NOMO-1 treated with DMSO at 0.1 percent for 48 hours (cell line): ENCODE measurements around the gene EIF4E2.
A peak's percentile ranks its signal among the peaks of the same experiment; 100 is the strongest.
"Not testable (repeated sequence)": the region's sequence is repeated elsewhere in the genome, so short reads cannot be mapped to it uniquely, and the experiment has no call there.

Source experiments
- DNase-seq: peaks from one replicate; lab custom pipeline; 2025; ENCODE audit not compliant: unreplicated experiment; lab: John Stamatoyannopoulos, UW

The EIF4E2 gene

GRCh38 chr2:232521959-232522622 is 28.4 kb upstream of the EIF4E2 start:
- DNase-seq, result peak; percentile 18

- no peak for DNase-seq
Observed at GRCh38 chr2:232522623-232523401, 27.7 kb upstream of the EIF4E2 start.

DNA sequence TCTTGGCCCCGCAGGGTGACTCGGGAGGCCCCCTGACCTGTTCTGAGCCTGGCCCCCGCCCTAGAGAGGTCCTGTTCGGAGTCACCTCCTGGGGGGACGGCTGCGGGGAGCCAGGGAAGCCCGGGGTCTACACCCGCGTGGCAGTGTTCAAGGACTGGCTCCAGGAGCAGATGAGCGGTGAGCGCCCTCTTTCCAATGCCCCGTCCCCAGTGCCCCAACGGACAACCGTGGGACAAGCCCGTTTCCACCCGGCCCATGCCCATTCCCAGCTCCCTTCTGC is 27.1 kb upstream of the EIF4E2 start:
- no peak for DNase-seq

DNA sequence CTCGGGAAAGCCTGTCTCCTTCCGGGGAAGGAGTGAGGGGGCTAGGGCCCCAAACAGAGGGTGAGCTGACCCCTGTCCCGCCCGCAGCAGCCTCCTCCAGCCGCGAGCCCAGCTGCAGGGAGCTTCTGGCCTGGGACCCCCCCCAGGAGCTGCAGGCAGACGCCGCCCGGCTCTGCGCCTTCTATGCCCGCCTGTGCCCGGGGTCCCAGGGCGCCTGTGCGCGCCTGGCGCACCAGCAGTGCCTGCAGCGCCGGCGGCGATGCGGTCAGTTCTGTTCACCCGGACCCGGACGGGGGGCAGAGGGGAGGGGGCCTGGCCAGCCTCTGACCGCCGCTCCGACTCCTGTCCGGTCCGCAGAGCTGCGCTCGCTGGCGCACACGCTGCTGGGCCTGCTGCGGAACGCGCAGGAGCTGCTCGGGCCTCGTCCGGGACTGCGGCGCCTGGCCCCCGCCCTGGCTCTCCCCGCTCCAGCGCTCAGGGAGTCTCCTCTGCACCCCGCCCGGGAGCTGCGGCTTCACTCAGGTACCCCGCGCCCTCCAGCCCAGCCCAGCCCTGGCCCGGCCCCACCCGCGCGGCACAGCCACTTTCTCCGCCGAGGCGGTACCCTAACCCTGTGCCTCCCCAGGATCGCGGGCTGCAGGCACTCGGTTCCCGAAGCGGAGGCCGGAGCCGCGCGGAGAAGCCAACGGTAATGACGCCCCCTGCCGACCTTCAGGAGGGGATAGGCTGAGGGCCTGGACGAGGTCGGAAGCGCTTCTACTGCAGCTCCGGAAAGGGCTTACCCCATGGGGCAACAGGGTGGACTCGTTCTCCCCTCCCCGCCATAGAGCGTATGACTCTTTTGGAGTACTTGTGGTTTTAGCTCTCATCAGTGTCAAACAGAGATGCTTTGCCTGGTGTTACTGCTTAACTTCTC is 26.5 kb upstream of the EIF4E2 start:
- peak; percentile 67 for DNase-seq

GRCh38 chr2:232524771-232525170 is 25.7 kb upstream of the EIF4E2 start:
- DNase-seq, result no peak

GRCh38 chr2:232525199-232525598 is 25.3 kb upstream of the EIF4E2 start:
- no peak for DNase-seq

DNA sequence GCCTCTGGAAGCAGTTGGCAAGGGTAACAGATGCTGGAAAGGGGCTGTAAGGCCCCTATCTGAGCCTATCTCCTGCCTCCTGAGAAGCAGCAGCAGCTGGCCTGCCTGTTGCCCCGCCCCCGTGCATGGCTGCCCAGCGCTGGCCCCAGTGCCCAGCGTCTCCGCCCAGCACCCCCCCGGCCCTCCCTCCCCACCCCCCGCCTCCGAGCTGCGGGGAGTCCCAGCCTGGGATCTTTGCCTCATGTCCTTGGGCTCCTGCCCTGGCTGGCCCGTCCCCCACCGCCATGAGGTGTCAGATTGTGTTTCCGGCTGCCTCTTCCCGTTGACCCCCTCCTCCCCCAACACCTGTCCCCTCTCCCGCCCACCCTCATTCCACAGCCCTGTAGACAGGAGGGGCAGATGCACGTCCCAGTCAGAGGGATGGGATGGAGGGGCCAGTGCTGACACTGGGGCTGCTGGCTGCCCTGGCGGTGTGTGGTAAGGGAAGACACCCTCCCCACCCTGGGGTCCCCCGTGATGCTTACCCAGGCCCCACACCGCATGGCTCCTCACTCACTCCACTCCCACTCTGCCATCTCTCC is 24.6 kb upstream of the EIF4E2 start, which contains the start of gene CHRND:
CHRND (plus strand) TSS at position 370 of the 581 bp plus-strand sequence; CDS start at position 426, 56 bp downstream.
- DNase-seq, result no peak

- no peak for DNase-seq
Observed at GRCh38 chr2:232526372-232526941, 24.0 kb upstream of the EIF4E2 start.

DNA sequence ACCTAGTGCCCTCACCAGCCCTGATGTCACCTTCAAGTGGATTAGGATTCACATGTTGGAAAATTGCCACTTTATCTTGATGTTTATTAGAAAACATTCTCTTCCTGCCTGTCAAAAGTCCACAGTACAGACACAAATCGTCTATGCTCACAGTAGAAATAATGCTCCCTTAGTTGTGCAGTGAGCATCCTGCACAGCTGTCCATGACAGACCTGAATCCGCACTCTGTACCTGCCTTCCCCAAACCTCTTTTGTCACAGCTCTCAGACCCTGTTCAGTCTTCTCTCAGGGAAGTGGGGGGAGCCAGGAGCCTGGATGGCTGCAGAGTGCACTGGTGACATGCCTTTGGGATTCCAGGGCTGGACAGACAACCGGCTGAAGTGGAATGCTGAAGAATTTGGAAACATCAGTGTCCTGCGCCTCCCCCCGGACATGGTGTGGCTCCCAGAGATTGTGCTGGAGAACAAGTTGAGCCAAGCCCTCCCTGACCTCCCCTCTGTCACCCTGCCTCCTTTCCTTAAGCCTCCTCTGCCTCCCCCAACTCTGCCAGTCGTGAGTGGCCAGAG is 22.5 kb upstream of the EIF4E2 start:
- DNase-seq, result no peak

DNA sequence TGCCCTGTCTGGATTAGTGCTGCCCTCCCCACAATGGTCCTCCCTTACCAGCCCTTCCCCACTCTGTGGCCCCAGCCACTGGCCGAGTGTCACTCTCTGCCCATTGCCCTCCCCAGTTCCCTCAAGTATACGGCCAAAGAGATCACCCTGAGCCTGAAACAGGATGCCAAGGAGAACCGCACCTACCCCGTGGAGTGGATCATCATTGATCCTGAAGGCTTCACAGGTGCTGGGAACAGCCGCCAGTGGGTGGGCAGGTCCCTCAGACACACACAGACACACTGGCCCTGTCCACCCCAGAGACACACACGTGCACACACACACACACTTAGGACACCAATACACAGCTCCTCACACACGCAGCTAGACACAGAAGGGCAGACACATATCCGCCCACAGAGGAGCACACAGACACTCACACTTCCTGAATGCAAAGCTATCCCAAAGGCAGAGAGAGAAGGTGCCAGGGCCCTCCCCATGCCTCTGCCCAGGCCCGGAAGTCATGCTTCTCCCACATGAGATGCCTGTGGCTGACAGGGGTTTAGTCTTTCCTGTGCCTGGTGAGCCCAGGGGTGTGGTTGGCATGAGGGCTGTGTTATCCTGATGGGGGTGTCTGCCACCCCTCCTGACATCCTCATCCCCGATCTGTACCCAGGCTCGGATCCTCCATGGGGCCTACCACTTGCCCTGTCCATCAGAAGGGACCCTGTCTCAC is 21.6 kb upstream of the EIF4E2 start:
- DNase-seq, result no peak

GRCh38 chr2:232529806-232530547 is 20.5 kb upstream of the EIF4E2 start:
- DNase-seq, result no peak

GRCh38 chr2:232530626-232531260 is 19.7 kb upstream of the EIF4E2 start:
- DNase-seq, result no peak

- no peak for DNase-seq
Observed at GRCh38 chr2:232532419-232532818, 18.1 kb upstream of the EIF4E2 start.

GRCh38 chr2:232532821-232533220 is 17.7 kb upstream of the EIF4E2 start:
- DNase-seq, result not testable (repeated sequence)

GRCh38 chr2:232533944-232534710 is 16.4 kb upstream of the EIF4E2 start:
- no peak for DNase-seq

DNA sequence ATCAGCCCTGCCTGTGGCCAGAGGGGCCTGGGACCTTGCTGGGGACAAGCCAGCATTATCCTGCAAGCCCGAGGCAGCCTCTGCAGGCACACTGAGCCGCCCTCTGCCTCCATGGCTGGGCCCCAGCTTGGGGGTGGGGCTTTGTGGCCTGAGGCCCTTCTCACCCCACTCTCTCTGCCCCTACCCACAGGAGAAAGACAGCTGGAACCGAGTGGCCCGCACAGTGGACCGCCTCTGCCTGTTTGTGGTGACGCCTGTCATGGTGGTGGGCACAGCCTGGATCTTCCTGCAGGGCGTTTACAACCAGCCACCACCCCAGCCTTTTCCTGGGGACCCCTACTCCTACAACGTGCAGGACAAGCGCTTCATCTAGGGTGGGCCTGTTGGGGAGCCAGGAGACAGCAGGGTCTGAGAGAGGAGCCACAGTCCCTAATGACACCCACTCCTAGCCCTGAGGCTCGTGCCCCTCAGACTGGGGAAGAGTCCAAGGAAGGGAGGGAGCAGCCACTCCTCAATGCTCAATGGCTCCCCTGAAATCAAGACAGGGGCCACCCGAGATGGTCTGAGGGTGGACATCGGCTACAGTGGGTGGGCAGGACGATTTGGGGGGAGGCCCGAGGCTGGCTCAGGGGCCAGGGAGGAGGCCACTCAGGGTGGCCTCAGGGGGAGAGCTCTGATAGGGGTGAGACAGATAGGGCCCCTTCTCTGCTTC is 15.4 kb upstream of the EIF4E2 start:
- DNase-seq, result no peak

- no peak for DNase-seq
Observed at GRCh38 chr2:232535761-232536530, 14.5 kb upstream of the EIF4E2 start.
